Measurements from ENCODE around the gene FBLN2.

DNA sequence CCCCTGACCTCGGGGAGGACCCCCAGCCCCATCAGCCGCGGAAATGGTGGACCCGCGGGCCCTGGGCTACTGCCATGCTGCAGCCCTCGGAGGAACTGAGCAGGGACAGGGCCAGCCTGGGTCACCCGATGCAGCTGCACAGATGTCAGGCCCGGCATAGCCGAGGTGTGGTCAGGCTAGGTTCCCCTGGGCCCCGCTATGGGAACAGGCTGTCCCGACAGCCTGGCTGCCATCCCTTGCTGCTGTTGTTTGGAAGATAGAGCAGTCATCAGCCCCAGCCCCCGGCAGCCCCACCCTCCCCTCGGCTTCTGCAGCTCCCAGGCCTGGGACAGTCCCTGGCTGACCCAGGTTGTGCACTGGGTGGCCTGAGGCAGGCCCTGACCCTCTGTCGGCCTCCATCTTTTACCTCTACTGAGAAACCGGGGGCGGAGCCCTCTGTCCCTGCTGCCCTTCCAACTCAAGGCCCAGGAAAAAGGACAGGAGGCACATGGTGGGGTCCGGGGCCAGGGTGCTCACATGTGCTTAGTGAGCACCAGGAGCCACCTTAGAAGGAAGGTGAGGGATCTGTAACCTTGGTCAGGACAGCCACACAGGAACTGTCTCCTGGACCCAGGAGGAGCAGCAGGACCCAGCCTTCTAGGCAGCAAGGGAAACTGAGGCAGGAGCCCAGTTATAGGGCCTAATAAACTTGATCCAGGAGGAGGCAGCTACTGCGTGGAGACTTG is 31.5 kb upstream of the FBLN2 start:
- TF ChIP-seq, protein P1, sequence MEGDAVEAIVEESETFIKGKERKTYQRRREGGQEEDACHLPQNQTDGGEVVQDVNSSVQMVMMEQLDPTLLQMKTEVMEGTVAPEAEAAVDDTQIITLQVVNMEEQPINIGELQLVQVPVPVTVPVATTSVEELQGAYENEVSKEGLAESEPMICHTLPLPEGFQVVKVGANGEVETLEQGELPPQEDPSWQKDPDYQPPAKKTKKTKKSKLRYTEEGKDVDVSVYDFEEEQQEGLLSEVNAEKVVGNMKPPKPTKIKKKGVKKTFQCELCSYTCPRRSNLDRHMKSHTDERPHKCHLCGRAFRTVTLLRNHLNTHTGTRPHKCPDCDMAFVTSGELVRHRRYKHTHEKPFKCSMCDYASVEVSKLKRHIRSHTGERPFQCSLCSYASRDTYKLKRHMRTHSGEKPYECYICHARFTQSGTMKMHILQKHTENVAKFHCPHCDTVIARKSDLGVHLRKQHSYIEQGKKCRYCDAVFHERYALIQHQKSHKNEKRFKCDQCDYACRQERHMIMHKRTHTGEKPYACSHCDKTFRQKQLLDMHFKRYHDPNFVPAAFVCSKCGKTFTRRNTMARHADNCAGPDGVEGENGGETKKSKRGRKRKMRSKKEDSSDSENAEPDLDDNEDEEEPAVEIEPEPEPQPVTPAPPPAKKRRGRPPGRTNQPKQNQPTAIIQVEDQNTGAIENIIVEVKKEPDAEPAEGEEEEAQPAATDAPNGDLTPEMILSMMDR (IDR thresholded peaks at IDR 0.05) = no peak
- TF ChIP-seq POLR2A (IDR thresholded peaks at IDR 0.05) (no peak), POLR2AphosphoS5 (IDR thresholded peaks at IDR 0.05; ENCODE audit: insufficient read depth in 1 of 2, low read depth in 1 of 2) (peak in 1 of 2 donors; percentile 71)

All from vagina (tissue), 2 donors.